Astrocyte of the spinal cord (primary cell): ENCODE measurements around the gene PAPPA2.

Experiments
- DNase-seq: peaks from one replicate; pipeline ENCODE4 v3.0.0; 2011; ENCODE audit warnings: low read depth, low spot score
- H3K4me3 ChIP-seq: 2 replicates; pipeline ENCODE4 v1.5.1; 2011; ENCODE audit warnings: low read depth, mild to moderate bottlenecking, low read length, moderate library complexity
- in situ Hi-C: cut with HindIII; loops from 2 replicates; pipeline ENCODE4 v1.10.0; 2017; ENCODE audit warnings: low sequenced_read_pairs
- TF ChIP-seq, protein P1 (sequence below): IDR thresholded peaks from 2 replicates; pipeline ENCODE4 v1.5.1; 2012; ENCODE audit warnings: low read depth, mild to moderate bottlenecking, low read length, inconsistent platforms

PAPPA2 gene

DNA sequence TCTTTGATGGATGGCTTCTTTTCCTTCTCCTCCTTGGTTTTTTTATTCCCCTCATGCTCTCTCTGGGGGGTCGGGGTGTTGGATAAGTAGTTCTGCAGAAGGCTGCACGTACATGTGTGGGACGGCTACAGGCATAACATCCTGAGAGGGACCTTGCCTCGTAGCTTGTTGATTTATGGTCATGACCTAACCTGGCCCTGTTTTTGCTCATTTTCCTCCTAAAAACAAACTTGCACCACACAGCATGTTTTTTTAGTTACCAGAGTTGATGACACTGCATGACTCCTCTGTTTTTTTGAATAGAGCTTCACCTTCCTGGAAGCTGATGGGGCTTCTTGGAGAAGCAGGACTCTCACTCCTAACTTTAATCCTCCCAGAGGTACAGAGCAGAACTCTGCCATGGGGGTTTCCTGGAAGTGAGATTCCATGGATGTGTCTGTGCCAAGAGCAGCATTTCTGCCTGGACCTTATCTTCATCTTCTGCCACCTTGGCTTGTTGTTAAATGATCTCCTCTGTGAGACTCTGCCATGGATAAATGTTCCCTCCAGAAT, 114.7 kb downstream of the PAPPA2 start:
- TF ChIP-seq, protein P1, sequence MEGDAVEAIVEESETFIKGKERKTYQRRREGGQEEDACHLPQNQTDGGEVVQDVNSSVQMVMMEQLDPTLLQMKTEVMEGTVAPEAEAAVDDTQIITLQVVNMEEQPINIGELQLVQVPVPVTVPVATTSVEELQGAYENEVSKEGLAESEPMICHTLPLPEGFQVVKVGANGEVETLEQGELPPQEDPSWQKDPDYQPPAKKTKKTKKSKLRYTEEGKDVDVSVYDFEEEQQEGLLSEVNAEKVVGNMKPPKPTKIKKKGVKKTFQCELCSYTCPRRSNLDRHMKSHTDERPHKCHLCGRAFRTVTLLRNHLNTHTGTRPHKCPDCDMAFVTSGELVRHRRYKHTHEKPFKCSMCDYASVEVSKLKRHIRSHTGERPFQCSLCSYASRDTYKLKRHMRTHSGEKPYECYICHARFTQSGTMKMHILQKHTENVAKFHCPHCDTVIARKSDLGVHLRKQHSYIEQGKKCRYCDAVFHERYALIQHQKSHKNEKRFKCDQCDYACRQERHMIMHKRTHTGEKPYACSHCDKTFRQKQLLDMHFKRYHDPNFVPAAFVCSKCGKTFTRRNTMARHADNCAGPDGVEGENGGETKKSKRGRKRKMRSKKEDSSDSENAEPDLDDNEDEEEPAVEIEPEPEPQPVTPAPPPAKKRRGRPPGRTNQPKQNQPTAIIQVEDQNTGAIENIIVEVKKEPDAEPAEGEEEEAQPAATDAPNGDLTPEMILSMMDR: no peak
- no peak overlapping the region for H3K4me3 ChIP-seq
- in situ Hi-C loops: no loop called here
- DNase-seq: no peak

- in situ Hi-C loops: no loop called here
- DNase-seq: no peak
- TF ChIP-seq, protein P1: no peak
These were observed 116.1 kb downstream of the PAPPA2 start for GRCh38 chr1:176579087-176579486.

DNA sequence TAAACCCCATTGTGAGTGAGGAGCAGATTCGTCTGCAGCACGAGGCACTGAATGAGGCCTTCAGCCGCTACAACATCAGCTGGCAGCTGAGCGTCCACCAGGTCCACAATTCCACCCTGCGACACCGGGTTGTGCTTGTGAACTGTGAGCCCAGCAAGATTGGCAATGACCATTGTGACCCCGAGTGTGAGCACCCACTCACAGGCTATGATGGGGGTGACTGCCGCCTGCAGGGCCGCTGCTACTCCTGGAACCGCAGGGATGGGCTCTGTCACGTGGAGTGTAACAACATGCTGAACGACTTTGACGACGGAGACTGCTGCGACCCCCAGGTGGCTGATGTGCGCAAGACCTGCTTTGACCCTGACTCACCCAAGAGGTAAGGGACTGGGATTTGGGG, 132.2 kb downstream of the PAPPA2 start:
- no peak for DNase-seq
- in situ Hi-C loops: no loop called here
- no peak overlapping the region for H3K4me3 ChIP-seq
- TF ChIP-seq, protein P1: no peak

More at GRCh38 chr1:176579087-176579486, 116.1 kb downstream of the PAPPA2 start:
- H3K4me3 ChIP-seq: no peak overlapping the region

DNA sequence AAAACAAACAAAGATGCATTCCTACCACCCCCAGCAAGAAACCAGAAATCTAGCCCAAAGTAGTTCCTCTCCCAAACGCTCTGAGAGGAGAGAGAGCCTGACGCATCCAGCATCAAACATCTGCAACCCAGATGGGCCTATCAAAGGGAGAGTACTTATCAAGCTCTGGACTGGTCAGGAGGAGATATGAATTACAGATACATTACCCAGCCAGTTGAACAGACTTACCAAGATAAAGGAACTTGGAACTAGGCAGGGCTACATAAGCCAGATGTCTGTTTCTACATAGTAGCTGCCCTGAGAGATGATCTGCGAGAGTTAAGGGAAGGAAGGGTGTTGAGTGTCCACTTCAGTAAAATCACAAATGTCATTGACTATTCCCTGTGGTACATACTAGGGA, 138.4 kb downstream of the PAPPA2 start:
- no peak overlapping the region for H3K4me3 ChIP-seq
- no peak for DNase-seq
- TF ChIP-seq, protein P1: no peak
- in situ Hi-C loops: no loop called here

GRCh38 chr1:176602388-176603004, 139.5 kb downstream of the PAPPA2 start:
- TF ChIP-seq, protein P1: no peak
- in situ Hi-C loops: no loop called here

GRCh38 chr1:176603696-176604095, 140.7 kb downstream of the PAPPA2 start:
- no peak for DNase-seq
- H3K4me3 ChIP-seq: no peak overlapping the region
- TF ChIP-seq, protein P1: no peak
- in situ Hi-C loops: no loop called here

More at GRCh38 chr1:176602388-176603004, 139.5 kb downstream of the PAPPA2 start:
- no peak for DNase-seq
- H3K4me3 ChIP-seq: no peak overlapping the region
